Smooth muscle cell (in vitro differentiated cells): ENCODE data around the gene C5orf47. TPM values are rescaled to one million over a fixed set of nuclear protein-coding genes. Genes with fewer than 3 reads are reported as not detected.

Experiments
- DNase-seq: peaks from one replicate; lab custom pipeline; 2025; ENCODE audit not compliant: unreplicated experiment; lab: John Stamatoyannopoulos, UW
- H2AFZ ChIP-seq: fragments of 200-600 bp; sonication (generic); 2 replicates; pipeline ENCODE4 v1.6.0; 2016; ENCODE audit warnings: antibody characterized with exemption, low read depth, mild to moderate bottlenecking
- H3F3A ChIP-seq: fragments of 200-600 bp; sonication (generic); 2 replicates; pipeline ENCODE4 v1.6.0; 2017; ENCODE audit warnings: antibody characterized with exemption, low read depth
- H3K27ac ChIP-seq: fragments of 200-600 bp; sonication (generic); 2 replicates; pipeline ENCODE4 v1.5.1; 2016; ENCODE audit warnings: low read depth, mild to moderate bottlenecking
- H3K27me3 ChIP-seq: fragments of 200-600 bp; sonication (generic); 2 replicates; pipeline ENCODE4 v1.6.1; 2016; ENCODE audit warnings: low read depth, mild to moderate bottlenecking
- H3K36me3 ChIP-seq: fragments of 200-600 bp; sonication (generic); 2 replicates; pipeline ENCODE4 v1.5.1; 2016; ENCODE audit warnings: low read depth
- H3K4me1 ChIP-seq: fragments of 200-600 bp; sonication (generic); 2 replicates; pipeline ENCODE4 v1.5.1; 2016; ENCODE audit warnings: low read depth
- H3K4me2 ChIP-seq: fragments of 200-600 bp; sonication (generic); 2 replicates; pipeline ENCODE4 v1.6.0; 2016; ENCODE audit warnings: mild to moderate bottlenecking
- H3K4me3 ChIP-seq: fragments of 200-600 bp; sonication (generic); 2 replicates; pipeline ENCODE4 v1.5.1; 2016; ENCODE audit warnings: mild to moderate bottlenecking
- H3K79me2 ChIP-seq: fragments of 200-600 bp; sonication (generic); 2 replicates; pipeline ENCODE4 v1.6.0; 2016; ENCODE audit warnings: low read depth, mild to moderate bottlenecking
- H3K9ac ChIP-seq: fragments of 200-600 bp; sonication (generic); 2 replicates; pipeline ENCODE4 v1.6.0; 2016; ENCODE audit warnings: low read depth
- H3K9me3 ChIP-seq: fragments of 200-600 bp; sonication (generic); replicated peaks from 2 replicates; pipeline ENCODE4 v1.5.1; 2016; ENCODE audit warnings: low read depth
- H4K20me1 ChIP-seq: fragments of 200-600 bp; sonication (generic); 2 replicates; pipeline ENCODE4 v1.6.0; 2016; ENCODE audit warnings: low read depth
- CTCF ChIP-seq: fragments of 200-600 bp; sonication (generic); IDR thresholded peaks from 2 replicates; pipeline ENCODE4 v1.5.1; 2017; ENCODE audit warnings: borderline replicate concordance, mild to moderate bottlenecking, antibody characterized with exemption; ENCODE audit not compliant: insufficient read depth, poor library complexity, severe bottlenecking
- WGBS: methylation state at CpG from one replicate; pipeline ENCODE4 v1.1.7; 2016; ENCODE audit warnings: low lambda C conversion rate; 5-methylcytosine and 5-hydroxymethylcytosine counted together
- polyA plus RNA-seq: library from polyadenylated mRNA; unstranded; fragments of >200 nt; fragmentation: Nextera tagmentation; extraction: Ambion mirVana; gene quantifications from 2 replicates; pipeline ENCODE4 v1.2.1, GENCODE V29; 2016
- total RNA-seq: library from RNA; depleted of rRNA; stranded (reverse); fragments of >200 nt; gene quantifications from 2 replicates; pipeline ENCODE4 v1.2.3, GENCODE V29; 2014

Gene C5orf47
- total and polyA plus RNA-seq, 2 experiments from 2014 or later, result not detected

GRCh38 chr5:173941758-173942401, 47.1 kb upstream of the C5orf47 start:
- peaks cover 9% of the 10 kb centered on the region for H3K79me2 ChIP-seq
- peaks cover 7% of the 10 kb centered on the region for H3K36me3 ChIP-seq
- H3F3A ChIP-seq, result no peaks in the 10 kb centered on the region
- peaks cover 66% of the 10 kb centered on the region for H4K20me1 ChIP-seq
- H3K4me2 ChIP-seq, result no peak overlapping the region
- no peak for DNase-seq
- H3K4me3 ChIP-seq, result no peak overlapping the region
- H3K9me3 ChIP-seq, result no peaks in the 10 kb centered on the region
- H3K27me3 ChIP-seq, result no peaks in the 10 kb centered on the region
- H3K27ac ChIP-seq, result no peak overlapping the region
- WGBS, result 89% methylated on average over 9 of the region's 9 CpGs
- peaks cover 12% of the 10 kb centered on the region for H3K4me1 ChIP-seq
- no peak overlapping the region for H2AFZ ChIP-seq
- TF ChIP-seq CTCF, result no peak
- H3K9ac ChIP-seq, result no peak overlapping the region

- no peaks in the 10 kb centered on the region for H3F3A ChIP-seq
- H3K9ac ChIP-seq, result no peak overlapping the region
- peaks cover 12% of the 10 kb centered on the region for H3K4me1 ChIP-seq
- DNase-seq, result no peak
- H4K20me1 ChIP-seq, result peaks cover 45% of the 10 kb centered on the region
- no peaks in the 10 kb centered on the region for H3K9me3 ChIP-seq
- H3K27ac ChIP-seq, result no peak overlapping the region
- H3K4me2 ChIP-seq, result no peak overlapping the region
- H2AFZ ChIP-seq, result no peak overlapping the region
- no peak for TF ChIP-seq CTCF
- H3K27me3 ChIP-seq, result no peaks in the 10 kb centered on the region
- peaks cover 9% of the 10 kb centered on the region for H3K79me2 ChIP-seq
- H3K4me3 ChIP-seq, result no peak overlapping the region
- peaks cover 7% of the 10 kb centered on the region for H3K36me3 ChIP-seq
- 98% methylated on average over 2 of the region's 2 CpGs for WGBS
Measured at GRCh38 chr5:173944511-173944910, 44.5 kb upstream of the C5orf47 start.

GRCh38 chr5:173945160-173945559, 43.8 kb upstream of the C5orf47 start:
- peaks cover 6% of the 10 kb centered on the region for H3K79me2 ChIP-seq
- H3K4me2 ChIP-seq, result no peak overlapping the region
- no peak for TF ChIP-seq CTCF
- H2AFZ ChIP-seq, result no peak overlapping the region
- peaks cover 7% of the 10 kb centered on the region for H3K36me3 ChIP-seq
- H4K20me1 ChIP-seq, result peaks cover 39% of the 10 kb centered on the region
- DNase-seq, result no peak
- no peaks in the 10 kb centered on the region for H3K9me3 ChIP-seq
- no peaks in the 10 kb centered on the region for H3F3A ChIP-seq
- no peak overlapping the region for H3K27ac ChIP-seq
- H3K9ac ChIP-seq, result no peak overlapping the region
- no peaks in the 10 kb centered on the region for H3K27me3 ChIP-seq
- WGBS, result 100% methylated on average over 2 of the region's 2 CpGs
- peaks cover 12% of the 10 kb centered on the region for H3K4me1 ChIP-seq
- H3K4me3 ChIP-seq, result no peak overlapping the region

GRCh38 chr5:173946323-173946722, 42.6 kb upstream of the C5orf47 start:
- Histone ChIP-seq H2AFZ (no peak overlapping the region), H3K4me2 (no peak overlapping the region), H3K36me3 (peaks cover 11% of the 10 kb centered on the region), H3K79me2 (peaks cover 3% of the 10 kb centered on the region), H4K20me1 (peaks cover 30% of the 10 kb centered on the region), H3K9ac (no peak overlapping the region), H3K4me3 (no peak overlapping the region), H3K9me3 (no peaks in the 10 kb centered on the region), H3K27me3 (no peaks in the 10 kb centered on the region), H3K4me1 (peaks cover 4% of the 10 kb centered on the region), H3F3A (no peaks in the 10 kb centered on the region), H3K27ac (no peak overlapping the region)
- DNase-seq, result no peak
- no peak for TF ChIP-seq CTCF
- WGBS, result 98% methylated on average over 2 of the region's 2 CpGs
